OCI-LY3 (cell line): Measurements from ENCODE around the gene GSTA1.

Experiments used
- EZH2phosphoT487 ChIP-seq: fragments of 200-600 bp; shearing (Covaris generic); IDR thresholded peaks from 2 replicates; pipeline ENCODE4 v1.6.1; 2018; ENCODE audit warnings: antibody characterized with exemption, mixed run types, low read depth
- TF ChIP-seq, protein P1 (sequence below): fragments of 200-600, 300-600 bp; sonication (generic); IDR thresholded peaks from 2 replicates; pipeline ENCODE4 v1.5.1; 2014; ENCODE audit warnings: antibody characterized with exemption, low read length, low read depth

DNA sequence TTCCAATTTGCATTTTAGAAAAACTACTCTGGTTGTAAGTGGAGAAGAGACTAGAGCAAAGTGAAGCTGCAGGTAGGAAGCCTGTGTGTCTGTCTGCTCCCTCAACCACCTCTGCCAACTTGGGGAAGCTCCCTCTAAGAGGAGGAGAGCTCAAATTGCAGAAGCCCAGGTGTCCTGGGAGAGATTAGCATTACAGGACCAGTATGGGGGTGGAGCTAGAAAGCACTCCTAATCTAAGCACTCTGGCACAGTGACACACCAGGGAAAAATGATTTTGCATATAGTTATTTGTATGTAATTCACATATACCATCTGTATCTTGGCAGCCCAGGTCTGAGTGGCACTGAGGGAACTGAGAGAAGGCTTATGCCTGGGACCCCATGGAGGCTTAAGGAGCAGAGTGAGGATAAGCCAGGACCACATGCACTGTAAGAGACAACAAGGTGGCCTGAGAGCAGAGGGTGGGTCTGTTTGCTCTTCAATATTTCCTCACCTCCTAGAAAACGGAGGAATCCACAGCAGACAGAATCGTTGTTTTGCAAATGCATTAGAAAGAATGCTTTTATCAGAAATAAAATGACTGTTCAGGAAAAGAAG lies 54.0 kb downstream of the GSTA1 start:
- TF ChIP-seq EZH2phosphoT487: no peak
- TF ChIP-seq, protein P1, sequence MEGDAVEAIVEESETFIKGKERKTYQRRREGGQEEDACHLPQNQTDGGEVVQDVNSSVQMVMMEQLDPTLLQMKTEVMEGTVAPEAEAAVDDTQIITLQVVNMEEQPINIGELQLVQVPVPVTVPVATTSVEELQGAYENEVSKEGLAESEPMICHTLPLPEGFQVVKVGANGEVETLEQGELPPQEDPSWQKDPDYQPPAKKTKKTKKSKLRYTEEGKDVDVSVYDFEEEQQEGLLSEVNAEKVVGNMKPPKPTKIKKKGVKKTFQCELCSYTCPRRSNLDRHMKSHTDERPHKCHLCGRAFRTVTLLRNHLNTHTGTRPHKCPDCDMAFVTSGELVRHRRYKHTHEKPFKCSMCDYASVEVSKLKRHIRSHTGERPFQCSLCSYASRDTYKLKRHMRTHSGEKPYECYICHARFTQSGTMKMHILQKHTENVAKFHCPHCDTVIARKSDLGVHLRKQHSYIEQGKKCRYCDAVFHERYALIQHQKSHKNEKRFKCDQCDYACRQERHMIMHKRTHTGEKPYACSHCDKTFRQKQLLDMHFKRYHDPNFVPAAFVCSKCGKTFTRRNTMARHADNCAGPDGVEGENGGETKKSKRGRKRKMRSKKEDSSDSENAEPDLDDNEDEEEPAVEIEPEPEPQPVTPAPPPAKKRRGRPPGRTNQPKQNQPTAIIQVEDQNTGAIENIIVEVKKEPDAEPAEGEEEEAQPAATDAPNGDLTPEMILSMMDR: no peak
